ENCODE data around the gene SLC25A4. TPM values are rescaled to one million over a fixed set of nuclear protein-coding genes. Genes with fewer than 3 reads are reported as not detected.
"Not testable (repeated sequence)": the region's sequence is repeated elsewhere in the genome, so short reads cannot be mapped to it uniquely, and the experiment has no call there.

The SLC25A4 gene
- total RNA-seq, 1 experiment from 2014 or later = 18.6 TPM

- no TSS peak for BruUV-seq (replicated peaks)
- DNase-seq (ENCODE audit: low spot score) = no peak
These were observed 24.2 kb upstream of the SLC25A4 start for GRCh38 chr4:185118876-185119275.

GRCh38 chr4:185119467-185119866 is 23.6 kb upstream of the SLC25A4 start:
- DNase-seq (ENCODE audit: low spot score); H3K36me3 ChIP-seq (ENCODE audit: insufficient read depth, low read length, poor library complexity, severe bottlenecking); H3K4me1 ChIP-seq (ENCODE audit: insufficient read depth, low read length, poor library complexity, severe bottlenecking); H3K27ac ChIP-seq (ENCODE audit: low read depth, low read length, poor library complexity, severe bottlenecking); intact Hi-C loops (cut with micrococcal nuclease; ENCODE audit: unreplicated experiment); H3K4me3 ChIP-seq (ENCODE audit: low read depth, low read length, poor library complexity, severe bottlenecking); BruUV-seq (replicated peaks); H3K9me3 ChIP-seq (ENCODE audit: low read depth, low read length, poor library complexity, severe bottlenecking); CTCF ChIA-PET; POLR2A ChIA-PET (ENCODE audit: low non-redundant PET); H3K27me3 ChIP-seq (replicated peaks; ENCODE audit: insufficient read depth, low read depth, low read length, poor library complexity): not testable (repeated sequence)

More at GRCh38 chr4:185118876-185119275, 24.2 kb upstream of the SLC25A4 start:
- ChIA-PET POLR2A (ENCODE audit: low non-redundant PET) (no interaction called here), CTCF (no interaction called here)
- Histone ChIP-seq H3K9me3 (ENCODE audit: low read depth, low read length, poor library complexity, severe bottlenecking) (no peaks in the 10 kb centered on the region), H3K36me3 (ENCODE audit: insufficient read depth, low read length, poor library complexity, severe bottlenecking) (no peaks in the 10 kb centered on the region), H3K27ac (ENCODE audit: low read depth, low read length, poor library complexity, severe bottlenecking) (no peak overlapping the region), H3K4me3 (ENCODE audit: low read depth, low read length, poor library complexity, severe bottlenecking) (no peak overlapping the region), H3K4me1 (ENCODE audit: insufficient read depth, low read length, poor library complexity, severe bottlenecking) (peaks cover 5% of the 10 kb centered on the region), H3K27me3 (replicated peaks; ENCODE audit: insufficient read depth, low read depth, low read length, poor library complexity) (no peaks in the 10 kb centered on the region)
- TF ChIP-seq EZH2 (IDR thresholded peaks at IDR 0.05; ENCODE audit: borderline replicate concordance, low read depth, low read length, poor library complexity, severe bottlenecking) = no peak
- TF ChIP-seq CTCF (conservative IDR thresholded peaks at IDR 0.05; ENCODE audit: low read depth, low read length) = no peak
- intact Hi-C loops (cut with micrococcal nuclease; ENCODE audit: unreplicated experiment) = no loop called here

- intact Hi-C loops (cut with micrococcal nuclease; ENCODE audit: unreplicated experiment) = no loop called here
- H3K4me1 ChIP-seq (ENCODE audit: insufficient read depth, low read length, poor library complexity, severe bottlenecking) = peaks cover 5% of the 10 kb centered on the region
- ChIA-PET CTCF (no interaction called here), POLR2A (ENCODE audit: low non-redundant PET) (no interaction called here)
- BruUV-seq (replicated peaks) = no TSS peak
- DNase-seq (ENCODE audit: low spot score) = peak; percentile 19
- no peaks in the 10 kb centered on the region for H3K27me3 ChIP-seq (replicated peaks; ENCODE audit: insufficient read depth, low read depth, low read length, poor library complexity)
- H3K9me3 ChIP-seq (ENCODE audit: low read depth, low read length, poor library complexity, severe bottlenecking) = no peaks in the 10 kb centered on the region
- H3K4me3 ChIP-seq (ENCODE audit: low read depth, low read length, poor library complexity, severe bottlenecking) = no peak overlapping the region
- no peak overlapping the region for H3K27ac ChIP-seq (ENCODE audit: low read depth, low read length, poor library complexity, severe bottlenecking)
- TF ChIP-seq EZH2 (IDR thresholded peaks at IDR 0.05; ENCODE audit: borderline replicate concordance, low read depth, low read length, poor library complexity, severe bottlenecking) = no peak
- no peaks in the 10 kb centered on the region for H3K36me3 ChIP-seq (ENCODE audit: insufficient read depth, low read length, poor library complexity, severe bottlenecking)
These were observed 23.0 kb upstream of the SLC25A4 start for GRCh38 chr4:185119927-185120630.

- DNase-seq (ENCODE audit: low spot score) = no peak
- TF ChIP-seq EZH2 (IDR thresholded peaks at IDR 0.05; ENCODE audit: borderline replicate concordance, low read depth, low read length, poor library complexity, severe bottlenecking) (no peak), CTCF (conservative IDR thresholded peaks at IDR 0.05; ENCODE audit: low read depth, low read length) (no peak)
- POLR2A ChIA-PET (ENCODE audit: low non-redundant PET) = no interaction called here
- Histone ChIP-seq H3K27ac (ENCODE audit: low read depth, low read length, poor library complexity, severe bottlenecking) (no peak overlapping the region), H3K36me3 (ENCODE audit: insufficient read depth, low read length, poor library complexity, severe bottlenecking) (no peaks in the 10 kb centered on the region), H3K9me3 (ENCODE audit: low read depth, low read length, poor library complexity, severe bottlenecking) (no peaks in the 10 kb centered on the region), H3K4me3 (ENCODE audit: low read depth, low read length, poor library complexity, severe bottlenecking) (no peak overlapping the region), H3K27me3 (replicated peaks; ENCODE audit: insufficient read depth, low read depth, low read length, poor library complexity) (no peaks in the 10 kb centered on the region), H3K4me1 (ENCODE audit: insufficient read depth, low read length, poor library complexity, severe bottlenecking) (peaks cover 5% of the 10 kb centered on the region)
- intact Hi-C loops (cut with micrococcal nuclease; ENCODE audit: unreplicated experiment) = no loop called here
- BruUV-seq (replicated peaks) = no TSS peak
- CTCF ChIA-PET = no interaction called here
These were observed 22.5 kb upstream of the SLC25A4 start for GRCh38 chr4:185120631-185120946.

Data from A673 (cell line).